ENCODE data around the gene VCL. TPM values are rescaled to one million over a fixed set of nuclear protein-coding genes. Genes with fewer than 3 reads are reported as not detected.
"Not testable (repeated sequence)": the region's sequence is repeated elsewhere in the genome, so short reads cannot be mapped to it uniquely, and the experiment has no call there.

The VCL gene
- total RNA-seq, 2 donors from 2014 or later, result 12.2 to 19.2 TPM

- peak overlapping the region in 1 of 2 donors; percentile 93 for H3K4me3 Mint-ChIP-seq
- not testable (repeated sequence) for DNase-seq; H3K27me3 Mint-ChIP-seq (ENCODE audit: low read depth); H3K27ac Mint-ChIP-seq; H3K9me3 Mint-ChIP-seq; ATAC-seq (replicated peaks in 1 of 2); H3K36me3 Mint-ChIP-seq (ENCODE audit: insufficient read depth in 2 of 2)
- H3K4me1 Mint-ChIP-seq (ENCODE audit: low read depth), result peaks cover 12% of the 10 kb centered on the region
These were observed 2.3 kb downstream of the VCL start for GRCh38 chr10:74000244-74000643.

- H3K9me3 Mint-ChIP-seq, result no peaks in the 10 kb centered on the region
- no peak overlapping the region for H3K4me3 Mint-ChIP-seq
- peaks cover 12% of the 10 kb centered on the region for H3K4me1 Mint-ChIP-seq (ENCODE audit: low read depth)
- ATAC-seq (replicated peaks in 1 of 2) (no peak), DNase-seq (no peak)
- H3K36me3 Mint-ChIP-seq (ENCODE audit: insufficient read depth in 2 of 2), result peaks cover 0 to 3% of the 10 kb centered on the region in 2 donors
- peak overlapping the region; percentile 0 for H3K27ac Mint-ChIP-seq
- no peaks in the 10 kb centered on the region for H3K27me3 Mint-ChIP-seq (ENCODE audit: low read depth)
These were observed 3.2 kb downstream of the VCL start for GRCh38 chr10:74000892-74001669.

- H3K4me1 Mint-ChIP-seq (ENCODE audit: low read depth), result peaks cover 19% of the 10 kb centered on the region
- ATAC-seq (replicated peaks in 1 of 2) (no peak), DNase-seq (no peak)
- H3K27ac Mint-ChIP-seq, result no peak overlapping the region
- no peaks in the 10 kb centered on the region for H3K36me3 Mint-ChIP-seq (ENCODE audit: insufficient read depth in 2 of 2)
- H3K4me3 Mint-ChIP-seq, result no peak overlapping the region
- no peaks in the 10 kb centered on the region for H3K27me3 Mint-ChIP-seq (ENCODE audit: low read depth)
- no peaks in the 10 kb centered on the region for H3K9me3 Mint-ChIP-seq
These were observed 8.4 kb downstream of the VCL start for GRCh38 chr10:74006269-74006668.

- Mint-ChIP-seq H3K27me3 (ENCODE audit: low read depth) (no peaks in the 10 kb centered on the region), H3K4me1 (ENCODE audit: low read depth) (peaks cover 22% of the 10 kb centered on the region), H3K27ac (no peak overlapping the region), H3K36me3 (ENCODE audit: insufficient read depth in 2 of 2) (no peaks in the 10 kb centered on the region), H3K4me3 (no peak overlapping the region), H3K9me3 (no peaks in the 10 kb centered on the region)
- ATAC-seq (replicated peaks in 1 of 2) (peak in 1 of 2 donors; percentile 54), DNase-seq (no peak)
These were observed 10.4 kb downstream of the VCL start for GRCh38 chr10:74008212-74008731.

- peaks cover 22% of the 10 kb centered on the region for H3K4me1 Mint-ChIP-seq (ENCODE audit: low read depth)
- no peaks in the 10 kb centered on the region for H3K36me3 Mint-ChIP-seq (ENCODE audit: insufficient read depth in 2 of 2)
- no peak overlapping the region for H3K4me3 Mint-ChIP-seq
- no peaks in the 10 kb centered on the region for H3K9me3 Mint-ChIP-seq
- ATAC-seq (replicated peaks in 1 of 2) (no peak), DNase-seq (no peak)
- no peak overlapping the region for H3K27ac Mint-ChIP-seq
- no peaks in the 10 kb centered on the region for H3K27me3 Mint-ChIP-seq (ENCODE audit: low read depth)
These were observed 13.1 kb downstream of the VCL start for GRCh38 chr10:74011017-74011416.

- Mint-ChIP-seq H3K36me3 (ENCODE audit: insufficient read depth in 2 of 2) (no peaks in the 10 kb centered on the region), H3K27ac (peak overlapping the region; percentile 57), H3K4me3 (no peak overlapping the region), H3K4me1 (ENCODE audit: low read depth) (peaks cover 22% of the 10 kb centered on the region), H3K27me3 (ENCODE audit: low read depth) (no peaks in the 10 kb centered on the region), H3K9me3 (no peaks in the 10 kb centered on the region)
- DNase-seq (no peak), ATAC-seq (replicated peaks in 1 of 2) (no peak)
These were observed 13.9 kb downstream of the VCL start for GRCh38 chr10:74011770-74012169.

GRCh38 chr10:74012480-74012879 is 14.6 kb downstream of the VCL start:
- Mint-ChIP-seq H3K27me3 (ENCODE audit: low read depth) (no peaks in the 10 kb centered on the region), H3K4me3 (no peak overlapping the region), H3K9me3 (no peaks in the 10 kb centered on the region), H3K36me3 (ENCODE audit: insufficient read depth in 2 of 2) (no peaks in the 10 kb centered on the region), H3K4me1 (ENCODE audit: low read depth) (peaks cover 22% of the 10 kb centered on the region), H3K27ac (peak overlapping the region; percentile 57)
- ATAC-seq (replicated peaks in 1 of 2) (no peak), DNase-seq (no peak)

GRCh38 chr10:74013004-74013403 is 15.1 kb downstream of the VCL start:
- Mint-ChIP-seq H3K27ac (no peak overlapping the region), H3K9me3 (no peaks in the 10 kb centered on the region), H3K4me1 (ENCODE audit: low read depth) (peaks cover 22% of the 10 kb centered on the region), H3K4me3 (no peak overlapping the region), H3K27me3 (ENCODE audit: low read depth) (no peaks in the 10 kb centered on the region), H3K36me3 (ENCODE audit: insufficient read depth in 2 of 2) (no peaks in the 10 kb centered on the region)
- DNase-seq (no peak), ATAC-seq (replicated peaks in 1 of 2) (no peak)

GRCh38 chr10:74014574-74014973 is 16.7 kb downstream of the VCL start:
- DNase-seq; H3K36me3 Mint-ChIP-seq (ENCODE audit: insufficient read depth in 2 of 2): not testable (repeated sequence)

GRCh38 chr10:74018241-74018640 is 20.3 kb downstream of the VCL start:
- ATAC-seq (replicated peaks in 1 of 2) (no peak), DNase-seq (no peak)
- Mint-ChIP-seq H3K9me3 (no peaks in the 10 kb centered on the region), H3K4me3 (no peak overlapping the region), H3K4me1 (ENCODE audit: low read depth) (peaks cover 27% of the 10 kb centered on the region), H3K36me3 (ENCODE audit: insufficient read depth in 2 of 2) (no peaks in the 10 kb centered on the region), H3K27ac (no peak overlapping the region), H3K27me3 (ENCODE audit: low read depth) (no peaks in the 10 kb centered on the region)

More at GRCh38 chr10:74014574-74014973, 16.7 kb downstream of the VCL start:
- not testable (repeated sequence) for H3K27ac Mint-ChIP-seq; H3K4me3 Mint-ChIP-seq; H3K9me3 Mint-ChIP-seq; H3K27me3 Mint-ChIP-seq (ENCODE audit: low read depth); ATAC-seq (replicated peaks in 1 of 2)
- peaks cover 14% of the 10 kb centered on the region for H3K4me1 Mint-ChIP-seq (ENCODE audit: low read depth)

- peaks cover 44% of the 10 kb centered on the region for H3K4me1 Mint-ChIP-seq (ENCODE audit: low read depth)
- no peak for DNase-seq
These were observed 23.5 kb downstream of the VCL start for GRCh38 chr10:74021248-74022055.

GRCh38 chr10:74022926-74023629 is 25.2 kb downstream of the VCL start:
- Mint-ChIP-seq H3K36me3 (ENCODE audit: insufficient read depth in 2 of 2) (no peaks in the 10 kb centered on the region), H3K4me1 (ENCODE audit: low read depth) (peaks cover 59% of the 10 kb centered on the region), H3K27me3 (ENCODE audit: low read depth) (no peaks in the 10 kb centered on the region), H3K9me3 (no peaks in the 10 kb centered on the region), H3K27ac (peak overlapping the region; percentile 73), H3K4me3 (peak overlapping the region in 1 of 2 donors; percentile 57)
- DNase-seq, result no peak
- ATAC-seq (replicated peaks in 1 of 2), result peak; percentile 59 to 71

More at GRCh38 chr10:74021248-74022055, 23.5 kb downstream of the VCL start:
- peak; percentile 85 to 89 for ATAC-seq (replicated peaks in 1 of 2)
- Mint-ChIP-seq H3K27ac (peak overlapping the region; percentile 74), H3K4me3 (peak overlapping the region in 1 of 2 donors; percentile 84), H3K27me3 (ENCODE audit: low read depth) (no peaks in the 10 kb centered on the region), H3K9me3 (no peaks in the 10 kb centered on the region), H3K36me3 (ENCODE audit: insufficient read depth in 2 of 2) (no peaks in the 10 kb centered on the region)

- Mint-ChIP-seq H3K4me3 (no peak overlapping the region), H3K9me3 (no peaks in the 10 kb centered on the region), H3K27ac (no peak overlapping the region), H3K4me1 (ENCODE audit: low read depth) (peaks cover 59% of the 10 kb centered on the region), H3K36me3 (ENCODE audit: insufficient read depth in 2 of 2) (no peaks in the 10 kb centered on the region), H3K27me3 (ENCODE audit: low read depth) (no peaks in the 10 kb centered on the region)
- no peak for ATAC-seq (replicated peaks in 1 of 2)
- no peak for DNase-seq
These were observed 26.7 kb downstream of the VCL start for GRCh38 chr10:74024600-74024999.
